Stimulated activated CD4-positive, alpha-beta T cell treated with anti-CD3 and anti-CD28 coated beads, Interleukin-4, amount 100 ng/mL, for 1 hour (primary cell): ENCODE results near the gene ZBTB7C.

ENCODE experiments used
- DNase-seq: peaks from one replicate; pipeline ENCODE4 v3.0.0-alpha.2; 2020

ZBTB7C gene

GRCh38 chr18:48134609-48135008, 274.6 kb downstream of the ZBTB7C start:
- DNase-seq = no peak

GRCh38 chr18:48133671-48134251, 275.4 kb downstream of the ZBTB7C start:
- no peak for DNase-seq

GRCh38 chr18:48132797-48133655, 276.2 kb downstream of the ZBTB7C start:
- DNase-seq = no peak

GRCh38 chr18:48131042-48131441, 278.1 kb downstream of the ZBTB7C start:
- no peak for DNase-seq

- DNase-seq = no peak
Observed at GRCh38 chr18:48129621-48130082, 279.5 kb downstream of the ZBTB7C start.

- DNase-seq = no peak
Observed at GRCh38 chr18:48127606-48128005, 281.6 kb downstream of the ZBTB7C start.

GRCh38 chr18:48126240-48126639, 282.9 kb downstream of the ZBTB7C start:
- DNase-seq = no peak

GRCh38 chr18:48125724-48126123, 283.5 kb downstream of the ZBTB7C start:
- no peak for DNase-seq

- no peak for DNase-seq
Observed at GRCh38 chr18:48124857-48125626, 284.1 kb downstream of the ZBTB7C start.

GRCh38 chr18:48123941-48124340, 285.2 kb downstream of the ZBTB7C start:
- no peak for DNase-seq

GRCh38 chr18:48123324-48123723, 285.9 kb downstream of the ZBTB7C start:
- DNase-seq = no peak

GRCh38 chr18:48122816-48123215, 286.4 kb downstream of the ZBTB7C start:
- no peak for DNase-seq

- no peak for DNase-seq
Observed at GRCh38 chr18:48122376-48122775, 286.8 kb downstream of the ZBTB7C start.

GRCh38 chr18:48121752-48122151, 287.4 kb downstream of the ZBTB7C start:
- no peak for DNase-seq

- no peak for DNase-seq
Observed at GRCh38 chr18:48119204-48119603, 290.0 kb downstream of the ZBTB7C start.

- DNase-seq = no peak
Observed at GRCh38 chr18:48116873-48117630, 292.1 kb downstream of the ZBTB7C start.

- DNase-seq = no peak
Observed at GRCh38 chr18:48116017-48116416, 293.2 kb downstream of the ZBTB7C start.

GRCh38 chr18:48113691-48114090, 295.5 kb downstream of the ZBTB7C start:
- DNase-seq = no peak

- DNase-seq = no peak
Observed at GRCh38 chr18:48111587-48111986, 297.6 kb downstream of the ZBTB7C start.

- DNase-seq = no peak
Observed at GRCh38 chr18:48110797-48111196, 298.4 kb downstream of the ZBTB7C start.

- no peak for DNase-seq
Observed at GRCh38 chr18:48109961-48110493, 299.2 kb downstream of the ZBTB7C start.

- DNase-seq = no peak
Observed at GRCh38 chr18:48108136-48108535, 301.0 kb downstream of the ZBTB7C start.
